GM19468 (cell line): Measurements from ENCODE around the gene HRH2.

ENCODE experiments used
- ATAC-seq: cut with Tn5 transposase; IDR thresholded peaks from one replicate; pipeline ENCODE4 v1.9.1; 2021; ENCODE audit warnings: mild to moderate bottlenecking, moderate library complexity, moderate number of reproducible peaks; ENCODE audit not compliant: unreplicated experiment; ENCODE audit errors: extremely low read depth

Gene HRH2

GRCh38 chr5:175731756-175732465, 74.0 kb downstream of the HRH2 start:
- no peak for ATAC-seq

GRCh38 chr5:175733017-175733416, 75.1 kb downstream of the HRH2 start:
- no peak for ATAC-seq

GRCh38 chr5:175734016-175734415, 76.1 kb downstream of the HRH2 start:
- no peak for ATAC-seq

- no peak for ATAC-seq
Measured at GRCh38 chr5:175734501-175734900, 76.6 kb downstream of the HRH2 start.

GRCh38 chr5:175735701-175736100, 77.8 kb downstream of the HRH2 start:
- ATAC-seq = no peak

GRCh38 chr5:175736652-175737051, 78.8 kb downstream of the HRH2 start:
- ATAC-seq = no peak

GRCh38 chr5:175737481-175737880, 79.6 kb downstream of the HRH2 start:
- no peak for ATAC-seq

- ATAC-seq = no peak
Measured at GRCh38 chr5:175738126-175738525, 80.3 kb downstream of the HRH2 start.

GRCh38 chr5:175738602-175739133, 80.8 kb downstream of the HRH2 start:
- no peak for ATAC-seq

- ATAC-seq = no peak
Measured at GRCh38 chr5:175740014-175740413, 82.1 kb downstream of the HRH2 start.

- no peak for ATAC-seq
Measured at GRCh38 chr5:175741556-175741955, 83.7 kb downstream of the HRH2 start.

- no peak for ATAC-seq
Measured at GRCh38 chr5:175742290-175742994, 84.6 kb downstream of the HRH2 start.

- ATAC-seq = no peak
Measured at GRCh38 chr5:175743676-175744210, 85.9 kb downstream of the HRH2 start.

- ATAC-seq = no peak
Measured at GRCh38 chr5:175745210-175745609, 87.3 kb downstream of the HRH2 start.

- no peak for ATAC-seq
Measured at GRCh38 chr5:175746851-175747250, 89.0 kb downstream of the HRH2 start.

- ATAC-seq = no peak
Measured at GRCh38 chr5:175747539-175748060, 89.7 kb downstream of the HRH2 start.

GRCh38 chr5:175748650-175749049, 90.8 kb downstream of the HRH2 start:
- ATAC-seq = no peak

GRCh38 chr5:175749591-175749990, 91.7 kb downstream of the HRH2 start:
- no peak for ATAC-seq

- ATAC-seq = no peak
Measured at GRCh38 chr5:175750511-175750931, 92.7 kb downstream of the HRH2 start.

GRCh38 chr5:175751369-175751768, 93.5 kb downstream of the HRH2 start:
- ATAC-seq = no peak
